T-helper 1 cell treated with Interleukin-12 subunit alpha and Interleukin-12 subunit beta and Interleukin-4 antibody, amounts not matched to agents 30 μg/mL and 1 μg/mL, for 36 hours (primary cell): ENCODE measurements around the gene HDGFL3.
"Not testable (repeated sequence)": the region's sequence is repeated elsewhere in the genome, so short reads cannot be mapped to it uniquely, and the experiment has no call there.

Source experiments
- H3K27ac Mint-ChIP-seq: one replicate; pipeline ENCODE4 v1.8.0; 2021; ENCODE audit warnings: mild to moderate bottlenecking, mixed read lengths
- H3K27me3 Mint-ChIP-seq: one replicate; pipeline ENCODE4 v1.8.0; 2021; ENCODE audit warnings: low read depth, mixed read lengths
- H3K36me3 Mint-ChIP-seq: one replicate; pipeline ENCODE4 v1.8.0; 2021; ENCODE audit warnings: low read depth, mixed read lengths
- H3K4me1 Mint-ChIP-seq: one replicate; pipeline ENCODE4 v1.8.0; 2021; ENCODE audit warnings: low read depth, mixed read lengths
- H3K4me3 Mint-ChIP-seq: one replicate; pipeline ENCODE4 v1.8.0; 2021; ENCODE audit warnings: mild to moderate bottlenecking, moderate library complexity, mixed read lengths
- H3K9me3 Mint-ChIP-seq: one replicate; pipeline ENCODE4 v1.8.0; 2021; ENCODE audit warnings: mixed read lengths

HDGFL3 gene

DNA sequence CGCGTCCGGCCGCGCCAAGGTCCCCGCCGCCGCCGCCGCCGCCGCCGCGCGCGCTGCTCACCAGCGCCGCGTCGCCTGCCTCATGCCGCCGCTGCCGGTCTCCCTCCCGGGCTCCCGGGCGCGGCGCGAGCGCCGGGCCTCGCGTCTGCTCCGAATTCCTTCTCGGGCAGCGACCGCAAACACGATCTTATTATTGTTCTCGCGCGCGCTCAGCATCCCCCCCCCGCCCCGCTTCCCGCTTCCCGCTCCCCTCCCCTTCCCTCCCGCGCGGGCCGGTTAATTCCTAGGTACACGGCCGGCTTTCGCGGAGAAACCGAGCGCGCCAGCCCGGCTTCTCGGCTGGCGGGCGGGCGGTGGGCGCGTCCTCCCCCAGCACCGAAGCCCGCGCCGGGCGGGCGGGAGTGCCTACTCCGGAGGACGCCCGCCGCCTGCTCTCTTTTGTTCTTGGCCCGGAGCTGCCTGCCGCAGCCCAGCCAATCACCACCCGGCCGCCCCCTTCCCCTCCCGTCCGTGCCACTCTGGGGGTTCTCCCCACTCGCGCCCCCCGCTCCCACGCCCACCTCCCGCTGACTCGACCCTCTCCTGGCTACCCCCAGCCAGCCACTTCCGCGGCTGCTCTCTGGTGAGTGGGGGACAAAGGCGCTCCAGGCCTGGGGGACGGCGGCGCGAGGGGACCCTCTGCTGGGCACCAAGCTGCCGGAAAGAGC is at the start of gene HDGFL3:
TSS of gene HDGFL3 (minus strand) at position 164 of the 707 bp plus-strand sequence. CDS start 409 bp downstream, outside the sequence.
- Mint-ChIP-seq H3K36me3 (peaks cover 12% of the 10 kb centered on the region), H3K27me3 (peaks cover 42% of the 10 kb centered on the region), H3K4me1 (peaks cover 17% of the 10 kb centered on the region), H3K4me3 (peak within 1 kb of the TSS; percentile 96), H3K27ac (peak within 1 kb of the TSS; percentile 91), H3K9me3 (no peaks in the 10 kb centered on the region)

DNA sequence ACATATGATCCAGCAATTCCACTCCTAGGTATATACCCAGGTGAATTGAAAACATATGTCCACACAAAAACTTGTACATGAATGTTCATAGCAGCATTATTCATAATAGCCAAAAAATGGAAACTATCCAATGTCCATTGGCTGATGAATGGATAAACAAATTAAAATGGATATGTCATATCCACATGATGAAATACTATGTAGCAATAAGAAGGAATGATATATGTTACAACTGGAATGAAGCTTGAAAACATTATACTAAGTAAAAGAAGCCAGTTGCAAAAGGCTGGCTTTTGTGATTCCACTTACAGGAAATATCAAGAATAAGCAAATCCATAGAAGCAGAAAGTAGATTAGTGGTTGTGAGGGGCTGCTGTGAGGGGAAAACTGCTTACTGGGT is 43.2 kb upstream of the HDGFL3 start:
- Mint-ChIP-seq H3K27me3 (peaks cover 45% of the 10 kb centered on the region), H3K36me3 (no peaks in the 10 kb centered on the region), H3K4me3 (no peak overlapping the region), H3K9me3 (no peaks in the 10 kb centered on the region), H3K4me1 (no peaks in the 10 kb centered on the region), H3K27ac (no peak overlapping the region)

GRCh38 chr15:83249030-83249343 is 41.4 kb upstream of the HDGFL3 start:
- no peak overlapping the region for H3K27ac Mint-ChIP-seq
- H3K9me3 Mint-ChIP-seq, result no peaks in the 10 kb centered on the region
- peaks cover 1% of the 10 kb centered on the region for H3K36me3 Mint-ChIP-seq
- peaks cover 55% of the 10 kb centered on the region for H3K27me3 Mint-ChIP-seq
- H3K4me3 Mint-ChIP-seq, result no peak overlapping the region
- H3K4me1 Mint-ChIP-seq, result no peaks in the 10 kb centered on the region

- Mint-ChIP-seq H3K36me3 (peaks cover 1% of the 10 kb centered on the region), H3K4me1 (no peaks in the 10 kb centered on the region), H3K27me3 (peaks cover 57% of the 10 kb centered on the region), H3K27ac (no peak overlapping the region), H3K9me3 (no peaks in the 10 kb centered on the region), H3K4me3 (no peak overlapping the region)
These were observed 40.8 kb upstream of the HDGFL3 start for GRCh38 chr15:83248151-83249029.

DNA sequence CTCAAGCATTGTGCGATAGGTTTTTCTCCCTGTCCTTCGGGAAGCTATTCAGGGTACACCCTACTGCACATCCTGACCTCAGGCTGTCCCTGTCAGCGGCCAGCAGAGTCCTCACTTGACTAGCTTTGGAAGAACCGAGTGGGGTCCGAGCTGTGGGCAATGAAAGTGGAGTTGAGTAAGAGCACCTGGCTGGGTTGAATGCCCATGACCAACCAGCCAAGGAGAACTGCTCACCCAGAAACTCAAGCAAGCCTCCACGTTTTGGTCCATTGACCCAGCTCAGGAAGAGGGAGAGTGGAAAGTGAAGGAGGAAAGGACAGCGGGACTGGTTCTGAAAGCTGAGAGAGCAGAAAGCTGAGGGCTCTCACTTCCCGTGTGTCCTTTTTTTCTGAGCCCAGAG is 36.0 kb upstream of the HDGFL3 start:
- Mint-ChIP-seq H3K27ac (no peak overlapping the region), H3K36me3 (peaks cover 1% of the 10 kb centered on the region), H3K9me3 (no peaks in the 10 kb centered on the region), H3K4me1 (no peaks in the 10 kb centered on the region), H3K4me3 (no peak overlapping the region), H3K27me3 (peaks cover 58% of the 10 kb centered on the region)

DNA sequence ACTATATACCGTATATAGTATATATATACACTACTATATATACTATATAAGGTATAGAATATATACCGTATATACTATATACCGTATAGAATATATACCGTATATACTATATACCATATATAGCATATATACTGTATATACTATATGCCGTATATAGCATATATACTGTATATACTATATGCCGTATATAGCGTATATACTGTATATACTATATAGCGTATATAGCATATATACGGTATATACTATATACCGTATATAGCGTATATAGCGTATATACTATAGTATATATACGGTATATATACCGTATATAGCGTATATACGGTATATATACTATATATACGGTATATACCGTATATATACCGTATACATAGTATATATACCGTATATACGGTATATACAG is 22.6 kb upstream of the HDGFL3 start:
- Mint-ChIP-seq H3K36me3 (no peaks in the 10 kb centered on the region), H3K27ac (no peak overlapping the region), H3K4me3 (no peak overlapping the region), H3K4me1 (no peaks in the 10 kb centered on the region), H3K27me3 (peaks cover 17% of the 10 kb centered on the region), H3K9me3 (no peaks in the 10 kb centered on the region)

DNA sequence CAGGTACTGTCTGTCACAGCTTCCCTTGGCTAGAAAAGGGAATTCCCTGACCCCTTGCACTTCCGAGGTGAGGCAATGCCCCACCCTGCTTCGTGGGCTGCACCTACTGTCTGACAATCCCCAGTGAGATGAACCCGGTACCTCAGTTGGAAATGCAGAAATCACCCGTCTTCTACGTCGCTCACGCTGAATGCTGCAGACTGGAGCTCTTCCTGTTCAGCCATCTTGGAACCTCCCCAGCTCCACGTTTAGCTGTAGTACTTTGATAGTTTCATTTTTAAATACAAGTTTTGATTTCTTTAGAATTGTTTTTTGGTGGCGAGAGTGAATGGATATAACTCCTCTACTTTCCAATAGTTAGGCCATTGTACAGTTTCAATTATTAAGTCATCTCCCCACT is 17.8 kb upstream of the HDGFL3 start:
- Mint-ChIP-seq H3K27ac (no peak overlapping the region), H3K36me3 (no peaks in the 10 kb centered on the region), H3K27me3 (peaks cover 35% of the 10 kb centered on the region), H3K4me1 (no peaks in the 10 kb centered on the region), H3K4me3 (no peak overlapping the region), H3K9me3 (no peaks in the 10 kb centered on the region)

DNA sequence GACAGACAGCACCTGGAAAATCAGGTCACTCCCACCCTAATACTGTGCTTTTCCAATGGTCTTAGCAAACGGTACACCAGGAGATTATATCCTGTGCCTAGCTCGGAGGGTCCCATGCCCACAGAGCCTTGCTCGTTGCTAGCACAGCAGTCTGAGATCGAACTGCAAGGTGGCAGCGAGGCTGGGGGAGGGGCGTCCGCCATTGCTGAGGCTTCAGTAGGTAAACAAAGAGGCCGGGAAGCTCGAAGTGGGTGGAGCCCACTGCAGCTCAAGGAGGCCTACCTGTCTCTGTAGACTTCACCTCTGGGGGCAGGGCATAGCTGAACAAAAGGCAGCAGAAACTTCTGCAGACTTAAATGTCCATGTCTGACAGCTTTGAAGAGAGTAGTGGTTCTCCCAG is 14.2 kb upstream of the HDGFL3 start:
- not testable (repeated sequence) for H3K36me3 Mint-ChIP-seq, H3K9me3 Mint-ChIP-seq, H3K27ac Mint-ChIP-seq, H3K4me3 Mint-ChIP-seq
- Mint-ChIP-seq H3K27me3 (peaks cover 45% of the 10 kb centered on the region), H3K4me1 (peaks cover 11% of the 10 kb centered on the region)

DNA sequence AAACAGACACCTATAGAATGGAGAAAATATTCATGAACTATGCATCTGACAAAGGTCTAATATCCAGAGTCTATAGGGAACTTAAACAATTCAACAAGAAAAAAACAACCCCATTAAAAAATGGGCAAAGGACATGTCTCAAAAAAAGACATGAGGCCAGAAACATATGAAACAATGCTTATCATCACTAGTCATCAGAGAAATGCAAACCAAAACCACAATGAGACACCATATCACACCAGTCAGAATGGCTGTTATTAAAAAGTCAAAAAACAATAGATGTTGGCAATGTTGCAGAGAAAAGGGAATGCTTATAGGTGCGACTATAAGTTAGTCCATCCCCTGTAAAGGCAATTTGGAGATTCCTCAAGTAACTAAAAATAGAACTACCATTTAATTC is 11.4 kb upstream of the HDGFL3 start:
- peaks cover 11% of the 10 kb centered on the region for H3K4me1 Mint-ChIP-seq
- peaks cover 10% of the 10 kb centered on the region for H3K9me3 Mint-ChIP-seq
- H3K36me3 Mint-ChIP-seq, result peaks cover 2% of the 10 kb centered on the region
- H3K4me3 Mint-ChIP-seq, result no peak overlapping the region
- H3K27ac Mint-ChIP-seq, result no peak overlapping the region
- H3K27me3 Mint-ChIP-seq, result peaks cover 46% of the 10 kb centered on the region

GRCh38 chr15:83215306-83215705 is 7.7 kb upstream of the HDGFL3 start:
- peaks cover 10% of the 10 kb centered on the region for H3K9me3 Mint-ChIP-seq
- H3K27me3 Mint-ChIP-seq, result peaks cover 51% of the 10 kb centered on the region
- no peak overlapping the region for H3K4me3 Mint-ChIP-seq
- no peak overlapping the region for H3K27ac Mint-ChIP-seq
- peaks cover 2% of the 10 kb centered on the region for H3K36me3 Mint-ChIP-seq
- peaks cover 11% of the 10 kb centered on the region for H3K4me1 Mint-ChIP-seq

DNA sequence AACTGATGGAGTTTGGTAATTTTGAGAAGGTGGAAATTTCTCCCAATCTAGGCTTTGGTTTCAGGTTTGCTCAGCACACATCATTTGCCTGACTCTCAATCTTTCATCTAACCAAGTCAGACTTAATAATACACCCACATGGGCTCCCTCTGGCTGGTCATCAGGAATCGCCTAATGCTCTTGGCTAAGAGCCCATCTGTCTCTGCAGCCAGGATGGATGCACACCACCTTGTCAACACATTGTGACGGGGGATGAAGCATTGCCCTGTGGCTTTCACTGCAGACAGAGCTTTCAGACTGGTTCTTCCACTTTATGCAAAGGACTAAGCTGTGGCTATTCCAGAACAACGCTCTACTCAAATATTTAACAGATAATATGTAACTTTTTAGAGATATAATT is 3.0 kb upstream of the HDGFL3 start:
- Mint-ChIP-seq H3K36me3 (peaks cover 10% of the 10 kb centered on the region), H3K4me3 (no peak overlapping the region), H3K4me1 (peaks cover 6% of the 10 kb centered on the region), H3K9me3 (peaks cover 6% of the 10 kb centered on the region), H3K27ac (no peak overlapping the region), H3K27me3 (peaks cover 40% of the 10 kb centered on the region)

DNA sequence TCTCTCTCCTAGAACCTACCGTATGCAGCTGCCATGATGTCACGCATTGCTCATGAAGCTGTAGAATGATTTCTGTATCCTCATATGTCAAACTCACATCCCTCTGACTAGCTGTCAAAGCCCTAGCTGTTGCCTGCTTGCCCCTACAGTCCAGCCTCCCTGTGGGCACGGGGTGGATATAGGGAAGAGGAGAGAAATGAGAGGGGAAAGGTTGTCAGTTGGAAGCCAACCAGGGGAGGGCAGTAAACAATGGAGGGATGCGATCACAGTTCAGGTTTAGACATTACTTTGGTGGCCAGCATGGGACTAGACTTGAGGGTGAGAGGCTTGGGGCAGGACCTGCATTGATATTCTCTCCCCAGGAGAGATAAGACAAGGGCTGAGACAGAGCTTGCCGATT is 1.7 kb upstream of the HDGFL3 start:
- Mint-ChIP-seq H3K9me3 (no peaks in the 10 kb centered on the region), H3K27me3 (peaks cover 41% of the 10 kb centered on the region), H3K4me1 (peaks cover 9% of the 10 kb centered on the region), H3K27ac (no peak overlapping the region), H3K4me3 (no peak overlapping the region), H3K36me3 (peaks cover 7% of the 10 kb centered on the region)

DNA sequence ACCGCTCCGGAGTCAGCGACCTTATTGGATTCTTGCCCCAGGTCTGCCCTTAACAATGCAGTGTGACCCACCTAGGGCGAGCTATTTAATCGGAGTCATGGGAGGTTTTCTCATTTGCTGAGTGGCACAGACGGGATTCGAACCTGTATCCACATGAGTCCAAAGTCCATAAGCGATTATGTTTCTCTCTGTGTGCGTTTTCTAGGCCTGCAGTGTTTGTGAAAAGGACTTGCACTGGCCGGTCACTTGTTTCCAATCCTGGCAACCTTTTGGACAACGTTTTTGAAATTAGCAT is 691 bp upstream of the HDGFL3 start:
- Mint-ChIP-seq H3K4me3 (no peak overlapping the region), H3K27me3 (peaks cover 40% of the 10 kb centered on the region), H3K36me3 (peaks cover 12% of the 10 kb centered on the region), H3K4me1 (peaks cover 12% of the 10 kb centered on the region), H3K9me3 (no peaks in the 10 kb centered on the region), H3K27ac (peak overlapping the region; percentile 32)

DNA sequence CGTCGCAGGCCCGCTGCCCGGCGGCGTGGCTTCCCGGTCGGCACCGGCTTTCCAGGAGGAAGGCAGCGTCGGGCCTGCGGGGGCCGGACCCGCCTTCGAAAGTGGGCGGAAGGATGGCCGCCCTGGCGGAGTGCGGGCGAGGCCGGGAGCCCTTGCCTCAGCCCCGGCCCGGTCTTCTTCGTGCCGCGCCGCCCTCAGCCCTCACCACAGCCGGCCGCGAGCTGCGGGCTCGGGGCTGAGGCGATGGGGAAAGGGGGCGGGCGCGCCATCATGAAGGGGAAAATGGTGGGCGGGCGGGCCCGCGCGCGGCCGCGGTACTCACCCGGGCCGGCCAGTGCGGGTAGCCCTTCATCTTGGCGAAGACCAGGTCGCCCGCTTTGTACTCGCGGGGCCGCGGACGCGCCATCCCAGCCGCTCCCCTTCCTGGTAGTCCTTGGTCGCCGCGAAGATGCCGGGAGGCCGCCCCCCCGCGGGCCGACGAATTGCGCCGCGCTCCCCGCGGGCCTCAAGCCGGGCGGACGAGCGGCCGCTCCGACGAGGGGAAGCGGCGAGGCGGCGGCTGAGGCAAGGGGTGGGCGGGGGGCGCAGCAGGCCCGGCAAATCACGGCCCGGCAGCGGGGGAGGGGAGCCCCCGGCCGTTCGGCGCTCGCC is 489 bp downstream of the HDGFL3 start:
- no peaks in the 10 kb centered on the region for H3K9me3 Mint-ChIP-seq
- H3K4me1 Mint-ChIP-seq, result peaks cover 24% of the 10 kb centered on the region
- H3K36me3 Mint-ChIP-seq, result peaks cover 18% of the 10 kb centered on the region
- H3K27me3 Mint-ChIP-seq, result peaks cover 42% of the 10 kb centered on the region
- H3K27ac Mint-ChIP-seq, result no peak overlapping the region
- H3K4me3 Mint-ChIP-seq, result no peak overlapping the region

DNA sequence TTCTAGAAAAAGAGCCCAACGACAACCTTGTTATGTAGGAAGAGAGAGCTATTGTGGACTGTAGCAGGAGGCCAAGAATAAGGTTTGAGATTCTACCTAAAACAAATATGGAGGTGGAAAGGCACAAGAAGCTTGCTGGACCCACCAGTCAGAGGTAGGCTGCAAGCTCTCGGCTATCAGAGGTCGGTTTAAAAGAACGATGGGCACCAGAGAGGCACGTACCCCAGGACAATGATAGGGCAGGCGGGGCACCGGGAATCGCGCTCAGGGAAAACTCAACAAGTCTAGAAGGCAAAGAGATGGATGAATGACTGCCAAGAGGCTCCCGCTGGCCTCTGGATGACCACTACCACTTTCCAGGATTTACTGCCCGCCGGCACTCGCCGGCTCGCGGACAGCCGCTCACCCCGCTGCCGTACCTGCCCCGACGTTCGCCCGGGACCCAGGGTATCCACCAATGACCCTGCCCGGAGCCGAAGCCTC is 1.1 kb downstream of the HDGFL3 start:
- H3K9me3 Mint-ChIP-seq, result no peaks in the 10 kb centered on the region
- peak overlapping the region; percentile 96 for H3K4me3 Mint-ChIP-seq
- peak overlapping the region; percentile 91 for H3K27ac Mint-ChIP-seq
- peaks cover 21% of the 10 kb centered on the region for H3K36me3 Mint-ChIP-seq
- peaks cover 43% of the 10 kb centered on the region for H3K27me3 Mint-ChIP-seq
- peaks cover 28% of the 10 kb centered on the region for H3K4me1 Mint-ChIP-seq
